ENCODE results near the gene SEPHS1. TPM values are rescaled to one million over a fixed set of nuclear protein-coding genes. Genes with fewer than 3 reads are reported as not detected.
"Not testable (repeated sequence)": the region's sequence is repeated elsewhere in the genome, so short reads cannot be mapped to it uniquely, and the experiment has no call there.

SEPHS1 gene, protein sequence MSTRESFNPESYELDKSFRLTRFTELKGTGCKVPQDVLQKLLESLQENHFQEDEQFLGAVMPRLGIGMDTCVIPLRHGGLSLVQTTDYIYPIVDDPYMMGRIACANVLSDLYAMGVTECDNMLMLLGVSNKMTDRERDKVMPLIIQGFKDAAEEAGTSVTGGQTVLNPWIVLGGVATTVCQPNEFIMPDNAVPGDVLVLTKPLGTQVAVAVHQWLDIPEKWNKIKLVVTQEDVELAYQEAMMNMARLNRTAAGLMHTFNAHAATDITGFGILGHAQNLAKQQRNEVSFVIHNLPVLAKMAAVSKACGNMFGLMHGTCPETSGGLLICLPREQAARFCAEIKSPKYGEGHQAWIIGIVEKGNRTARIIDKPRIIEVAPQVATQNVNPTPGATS
- 163 TPM for polyA plus RNA-seq (2012; ENCODE audit: insufficient read depth, insufficient read length)

DNA sequence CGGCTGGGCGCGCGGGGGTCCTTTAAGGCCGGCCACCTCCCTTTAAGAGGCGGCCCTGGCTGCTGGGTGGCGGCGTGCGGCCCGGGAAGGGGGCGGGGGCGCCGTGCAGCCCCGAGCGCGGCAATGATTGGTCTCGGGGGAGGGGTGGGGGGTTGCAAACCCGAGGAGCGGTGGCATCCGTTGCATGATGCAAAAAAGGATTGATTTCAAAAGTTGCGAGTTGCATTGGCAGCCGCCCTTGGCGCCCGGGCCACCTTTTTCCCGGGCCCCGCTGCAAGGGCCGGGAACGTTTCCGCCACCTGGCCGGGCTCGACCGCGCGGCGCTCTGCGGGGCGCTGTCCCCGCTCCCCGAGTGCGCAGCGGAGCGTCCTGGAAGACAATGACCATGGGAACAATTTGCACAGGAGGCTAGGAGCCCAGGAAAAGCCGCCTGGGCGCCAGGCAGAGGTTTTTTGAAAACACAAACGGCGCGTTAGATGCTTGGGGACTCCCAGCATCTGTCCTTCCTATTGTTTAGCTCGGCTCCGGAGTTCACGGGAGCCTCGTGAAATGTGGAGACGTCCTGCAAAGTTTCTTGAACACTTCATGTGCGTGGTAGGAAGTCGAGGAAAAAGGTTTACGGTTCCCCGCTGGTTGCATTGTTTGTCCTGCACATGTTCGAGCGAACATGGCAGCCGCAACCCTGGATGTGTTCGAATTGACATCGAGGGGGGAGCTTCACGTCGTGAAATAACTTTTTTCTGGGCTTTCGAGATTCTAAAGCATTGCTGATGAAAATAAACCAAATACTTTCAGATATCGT is at the start of gene SEPHS1:
Gene SEPHS1 (minus strand): TSS at position 78 of the 802 bp plus-strand sequence. CDS start 3,343 bp downstream, outside the sequence.
- DNase-seq (ENCODE audit: low read depth, low spot score), result peak; percentile 93
- peak within 1 kb of the TSS; percentile 80 for H3K4me3 ChIP-seq (ENCODE audit: low read length)

DNA sequence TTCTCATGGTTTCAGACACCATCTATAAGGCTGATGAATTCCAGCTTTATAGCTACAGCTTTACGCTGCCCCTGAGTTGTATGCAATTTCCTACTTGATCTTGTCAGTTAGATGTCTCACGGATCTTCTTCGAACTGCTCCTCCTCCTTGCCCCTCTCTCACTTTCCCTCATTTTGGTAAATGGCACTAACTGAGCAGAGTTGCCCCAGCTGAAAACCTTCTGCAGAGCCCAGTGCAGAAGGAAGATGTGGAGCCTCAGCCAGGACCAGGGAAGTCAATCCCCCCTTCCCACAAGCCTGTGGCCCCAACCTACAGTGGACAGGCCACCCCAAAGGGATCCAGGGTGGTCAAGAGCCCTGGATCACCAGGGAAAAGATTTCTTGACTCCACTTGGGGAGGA is 49.0 kb upstream of the SEPHS1 start:
- DNase-seq (ENCODE audit: low read depth, low spot score), result no peak
- no peak overlapping the region for H3K4me3 ChIP-seq (ENCODE audit: low read length)

DNA sequence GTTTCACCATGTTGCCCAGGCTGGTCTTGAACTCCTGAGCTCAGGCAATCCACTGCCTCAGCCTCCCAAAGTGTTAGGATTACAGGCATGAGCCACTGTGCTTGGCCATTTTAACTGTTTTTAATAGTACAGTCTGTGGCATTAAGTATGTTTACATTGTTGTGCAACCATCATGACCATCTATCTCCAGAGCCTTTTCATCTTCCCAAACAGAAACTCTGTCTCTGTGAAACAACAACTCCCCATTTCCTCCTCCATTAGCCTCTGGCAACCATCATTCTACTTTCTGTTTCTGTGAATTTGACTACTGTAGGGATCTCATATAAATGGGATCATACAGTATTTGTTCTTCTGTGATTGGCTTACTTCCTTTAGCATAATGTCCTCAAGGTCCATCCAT is 48.3 kb upstream of the SEPHS1 start:
- no peak for DNase-seq (ENCODE audit: low read depth, low spot score)
- no peak overlapping the region for H3K4me3 ChIP-seq (ENCODE audit: low read length)

DNA sequence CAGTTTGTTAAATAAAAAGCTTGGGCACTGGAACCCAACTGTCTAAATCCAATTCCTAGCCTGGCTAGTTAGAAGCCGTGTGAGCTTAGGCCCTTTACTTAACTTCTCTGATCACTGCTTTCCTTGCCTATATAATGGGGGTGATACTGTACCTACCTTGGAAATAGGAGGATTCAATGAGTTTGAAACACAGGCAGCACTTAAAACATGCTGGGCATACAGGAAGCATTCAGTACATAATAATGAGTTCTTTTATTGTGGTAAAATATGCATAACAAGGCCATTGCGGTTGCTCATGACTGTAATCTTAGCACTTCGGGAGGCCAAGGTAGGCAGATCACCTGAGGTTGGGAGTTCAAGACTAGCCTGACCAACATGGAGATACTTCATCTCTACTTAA is 47.4 kb upstream of the SEPHS1 start:
- no peak overlapping the region for H3K4me3 ChIP-seq (ENCODE audit: low read length)
- no peak for DNase-seq (ENCODE audit: low read depth, low spot score)

DNA sequence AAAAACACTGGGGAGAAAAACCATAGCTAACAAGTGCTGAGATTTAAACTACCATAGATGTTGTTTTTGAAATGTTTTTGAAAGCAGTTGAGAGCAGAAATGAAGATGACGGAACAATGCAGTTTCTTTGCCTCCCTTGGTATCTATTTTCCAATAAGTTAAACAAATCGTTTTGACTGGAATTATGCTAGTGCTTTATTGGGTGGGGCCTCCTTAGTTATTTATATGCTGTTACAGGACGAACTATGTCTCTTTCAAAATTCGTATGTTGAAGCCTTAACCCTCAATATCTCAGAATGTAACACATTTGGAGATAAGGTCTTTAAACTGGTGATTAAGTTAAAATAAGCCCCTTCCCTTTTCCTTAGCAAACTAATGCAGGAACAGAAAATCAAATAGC is 45.5 kb upstream of the SEPHS1 start:
- no peak for DNase-seq (ENCODE audit: low read depth, low spot score)
- H3K4me3 ChIP-seq (ENCODE audit: low read length), result no peak overlapping the region

DNA sequence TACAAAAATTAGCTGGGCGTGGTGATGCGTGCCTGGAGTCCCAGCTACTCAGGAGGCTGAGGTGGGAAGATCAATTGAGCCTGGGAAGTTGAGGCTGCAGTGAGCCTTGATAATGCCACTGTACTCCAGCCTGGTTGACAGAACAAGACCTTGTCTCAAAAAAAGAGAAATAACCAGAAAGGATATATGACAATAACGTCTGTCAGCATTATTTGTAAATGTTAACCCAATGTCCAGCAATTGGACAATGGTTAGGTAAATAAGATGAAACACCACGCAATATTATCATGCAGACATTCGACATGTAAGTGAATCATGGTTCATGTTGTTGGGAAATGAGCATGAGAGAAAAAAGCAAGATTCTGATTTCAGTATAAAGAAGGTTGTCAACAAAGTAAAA is 44.6 kb upstream of the SEPHS1 start:
- no peak for DNase-seq (ENCODE audit: low read depth, low spot score)
- H3K4me3 ChIP-seq (ENCODE audit: low read length), result no peak overlapping the region

DNA sequence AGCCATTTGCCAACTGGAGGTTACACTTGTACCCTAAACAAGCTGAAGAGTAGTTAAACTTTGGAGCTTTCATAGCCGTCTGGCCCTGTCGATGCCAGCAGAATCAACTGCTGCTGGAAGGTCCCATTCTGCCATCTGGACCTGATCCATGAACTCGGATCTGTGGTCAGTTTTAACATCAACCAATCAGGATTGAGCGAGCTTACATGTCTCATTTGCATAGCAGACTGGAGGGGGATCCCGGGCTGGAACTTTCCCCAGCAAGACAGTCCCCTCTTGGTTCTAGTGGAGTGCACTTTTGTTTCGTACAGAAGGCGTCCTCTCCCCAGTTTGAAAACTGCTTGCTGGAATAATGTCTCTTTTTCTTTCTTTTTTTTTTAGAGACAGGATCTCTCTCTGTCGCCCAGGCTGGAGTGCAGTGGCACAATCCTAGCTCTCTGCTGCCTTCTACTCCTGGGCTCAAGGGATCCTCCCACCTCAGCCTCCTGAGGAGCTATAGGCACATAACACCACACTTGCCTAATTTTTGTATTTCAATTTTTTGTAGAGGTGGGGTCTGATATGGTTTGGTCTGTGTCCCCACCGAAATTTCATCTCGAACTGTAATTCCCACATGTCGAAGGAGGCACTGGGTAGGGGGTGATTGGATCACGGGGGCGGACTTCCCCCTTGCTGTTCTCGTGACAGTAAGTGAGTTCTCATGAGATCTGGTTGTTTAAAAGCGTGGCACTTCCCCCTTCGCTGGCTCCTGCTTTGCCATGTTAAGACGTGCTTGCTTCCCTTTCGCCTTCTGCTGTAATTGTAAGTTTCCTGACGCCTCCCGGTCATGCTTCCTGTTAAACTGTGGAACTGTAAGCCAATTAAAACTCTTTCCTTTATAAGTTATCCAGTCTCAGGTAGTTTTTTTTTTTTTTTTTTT is 42.8 kb upstream of the SEPHS1 start:
- H3K4me3 ChIP-seq (ENCODE audit: low read length), result no peak overlapping the region
- no peak for DNase-seq (ENCODE audit: low read depth, low spot score)

DNA sequence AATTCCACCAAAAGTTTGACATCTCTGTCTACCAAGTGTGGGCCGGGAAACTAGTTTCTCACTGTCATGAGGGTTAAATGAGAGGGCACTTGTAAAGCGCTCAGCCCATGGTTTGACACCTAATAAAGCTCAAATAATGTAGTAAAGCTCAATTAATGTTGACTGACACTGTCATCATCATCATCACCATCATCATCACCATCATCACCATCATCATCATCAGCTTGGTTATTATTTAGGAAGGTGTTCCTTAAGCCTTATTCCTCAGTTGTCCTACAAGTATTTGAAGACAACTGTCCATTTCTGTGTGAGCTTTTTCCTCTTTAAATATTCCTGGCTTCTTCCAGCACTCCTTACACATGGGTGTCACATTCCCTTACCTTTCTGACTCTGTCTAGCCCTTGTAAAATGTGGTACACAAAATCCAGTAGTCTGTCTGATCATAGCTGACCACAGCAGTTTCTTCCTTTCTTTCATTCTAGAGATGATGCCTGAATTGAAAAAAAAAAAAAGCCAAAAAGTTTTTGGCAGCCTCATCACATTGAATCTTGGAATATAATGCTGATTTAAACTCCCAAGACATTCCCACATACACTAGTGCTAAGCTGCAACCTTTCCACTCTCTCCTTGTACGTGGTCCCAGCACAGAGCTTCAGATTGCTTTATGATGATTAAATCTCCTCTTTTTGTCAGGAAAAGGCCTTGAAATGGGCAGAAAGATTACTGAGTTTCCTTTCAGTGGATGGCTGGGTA is 40.6 kb upstream of the SEPHS1 start:
- no peak for DNase-seq (ENCODE audit: low read depth, low spot score)
- no peak overlapping the region for H3K4me3 ChIP-seq (ENCODE audit: low read length)

DNA sequence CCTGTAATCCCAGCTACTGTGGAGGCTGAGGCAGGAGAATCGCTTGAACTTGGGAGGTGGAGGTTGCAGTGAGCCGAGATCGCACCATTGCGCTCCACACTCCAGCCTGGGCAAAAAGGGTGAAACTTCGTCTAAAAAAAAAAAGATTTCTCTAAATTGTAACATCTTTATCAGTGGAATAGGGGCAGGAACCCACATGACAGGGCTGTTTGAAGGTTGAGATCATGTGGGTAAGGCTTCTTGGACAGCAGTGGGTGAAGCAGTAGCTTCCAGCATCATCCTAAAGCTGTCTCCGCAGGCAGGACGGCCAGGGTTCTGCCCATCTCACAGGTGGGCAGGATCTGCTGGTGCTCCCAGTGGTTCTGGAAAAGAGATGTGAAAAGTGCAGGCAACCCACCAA is 37.9 kb upstream of the SEPHS1 start:
- DNase-seq (ENCODE audit: low read depth, low spot score), result no peak
- no peak overlapping the region for H3K4me3 ChIP-seq (ENCODE audit: low read length)

DNA sequence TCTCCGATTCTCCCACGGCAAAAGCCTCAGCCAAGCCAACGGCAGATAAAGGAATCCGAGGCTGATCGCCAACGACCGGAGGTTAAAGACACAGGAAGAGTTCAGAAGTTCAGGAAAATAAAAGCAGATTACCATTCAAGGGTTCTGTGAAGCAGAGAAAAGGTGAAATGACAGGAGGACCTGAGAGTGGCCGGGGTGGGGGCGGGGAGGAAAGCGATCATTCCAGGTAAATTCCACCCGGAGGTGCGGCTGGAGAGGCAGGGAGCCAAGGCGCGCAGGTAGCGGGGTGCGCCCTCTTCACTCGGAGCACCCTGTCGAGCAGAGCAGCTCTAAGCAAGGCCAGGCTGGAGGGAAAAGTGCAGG is 35.3 kb upstream of the SEPHS1 start:
- no peak overlapping the region for H3K4me3 ChIP-seq (ENCODE audit: low read length)
- DNase-seq (ENCODE audit: low read depth, low spot score), result no peak

DNA sequence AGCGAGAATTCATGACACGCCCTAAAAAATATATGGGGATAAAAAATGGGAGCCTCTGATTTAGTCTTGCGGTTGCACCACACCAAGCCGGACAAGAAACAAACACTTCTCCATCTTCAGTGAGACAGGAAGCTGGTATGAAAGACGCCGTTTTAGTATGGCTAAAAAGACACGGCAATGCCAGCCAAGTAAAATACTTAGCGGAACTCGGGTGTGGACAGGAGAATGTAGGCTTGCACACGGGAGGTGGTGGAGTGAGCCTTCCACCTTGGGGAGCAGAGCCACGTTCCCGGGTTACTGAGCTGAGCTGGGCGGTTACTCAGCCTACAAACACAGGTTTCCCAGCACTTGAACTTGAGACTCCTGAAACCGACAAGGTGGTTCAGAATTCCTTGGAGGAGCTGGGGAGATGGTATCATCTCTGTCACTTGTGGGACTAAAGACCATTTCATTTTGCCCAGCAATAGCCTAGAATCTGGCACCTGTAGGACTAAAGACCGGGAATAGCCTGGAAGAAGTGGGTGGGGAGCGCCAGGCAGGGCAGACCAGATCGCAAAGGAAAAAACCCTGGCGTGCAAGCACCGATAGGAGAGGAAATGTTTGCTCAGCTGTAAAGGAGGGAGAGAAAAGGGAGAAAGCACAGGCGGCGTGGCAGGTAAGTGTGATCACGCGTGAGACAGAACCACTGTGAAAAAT is 34.8 kb upstream of the SEPHS1 start:
- H3K4me3 ChIP-seq (ENCODE audit: low read length), result no peak overlapping the region

DNA sequence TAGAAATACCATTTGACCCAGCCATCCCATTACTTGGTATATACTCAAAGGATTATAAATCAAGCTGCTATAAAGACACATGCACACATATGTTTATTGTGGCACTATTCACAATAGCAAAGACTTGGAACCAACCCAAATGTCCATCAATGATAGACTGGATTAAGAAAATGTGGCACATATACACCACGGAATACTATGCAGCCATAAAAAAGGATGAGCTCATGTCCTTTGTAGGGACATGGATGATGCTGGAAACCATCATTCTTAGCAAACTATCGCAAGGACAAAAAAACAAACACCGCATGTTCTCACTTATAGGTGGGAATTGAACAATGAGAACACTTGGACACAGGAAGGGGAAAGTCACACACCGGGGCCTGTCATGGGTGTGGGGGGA is 31.0 kb upstream of the SEPHS1 start:
- not testable (repeated sequence) for H3K4me3 ChIP-seq (ENCODE audit: low read length)

More for the DNA sequence above, 34.8 kb upstream of the SEPHS1 start:
- no peak for DNase-seq (ENCODE audit: low read depth, low spot score)

DNA sequence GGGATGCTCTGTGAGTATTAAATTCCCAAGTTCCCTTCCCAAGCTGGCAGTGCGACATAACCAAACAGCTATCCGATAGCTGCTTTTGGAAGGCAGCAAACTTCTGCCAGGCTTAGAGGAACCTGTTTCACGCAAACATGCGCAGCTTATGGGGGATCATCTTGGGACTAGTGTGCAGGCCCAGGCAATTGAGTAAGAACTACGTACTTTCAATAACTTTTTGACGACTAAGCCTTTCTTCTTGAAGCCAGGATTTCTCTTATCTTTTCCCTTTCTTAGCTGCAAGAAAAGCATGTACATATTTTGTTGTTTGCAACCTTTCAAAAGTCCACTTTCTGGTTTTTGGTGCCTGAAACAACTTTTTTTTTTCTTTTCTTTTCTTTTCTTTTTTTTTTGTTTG is 28.7 kb upstream of the SEPHS1 start:
- no peak overlapping the region for H3K4me3 ChIP-seq (ENCODE audit: low read length)
- no peak for DNase-seq (ENCODE audit: low read depth, low spot score)

More for the DNA sequence above, 31.0 kb upstream of the SEPHS1 start:
- not testable (repeated sequence) for DNase-seq (ENCODE audit: low read depth, low spot score)

DNA sequence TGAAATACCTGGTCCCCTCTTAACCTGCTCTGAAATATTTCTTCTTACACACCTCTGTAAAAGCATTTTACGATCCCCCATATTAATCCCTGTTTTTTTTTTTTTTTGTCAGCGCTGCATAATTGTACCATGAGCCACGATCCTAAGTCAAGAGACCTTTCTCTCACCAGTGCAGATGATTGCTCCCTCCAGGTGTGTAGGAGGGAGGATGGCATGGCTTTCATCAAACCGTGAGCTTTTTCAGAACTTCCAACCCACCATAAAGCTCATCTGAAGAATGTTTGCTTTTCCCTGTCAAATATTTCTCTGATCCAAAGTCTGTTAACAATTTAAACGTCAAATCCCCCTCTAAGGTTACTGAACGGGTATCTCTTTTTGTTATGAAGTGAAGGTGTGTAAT is 28.2 kb upstream of the SEPHS1 start:
- DNase-seq (ENCODE audit: low read depth, low spot score), result no peak

DNA sequence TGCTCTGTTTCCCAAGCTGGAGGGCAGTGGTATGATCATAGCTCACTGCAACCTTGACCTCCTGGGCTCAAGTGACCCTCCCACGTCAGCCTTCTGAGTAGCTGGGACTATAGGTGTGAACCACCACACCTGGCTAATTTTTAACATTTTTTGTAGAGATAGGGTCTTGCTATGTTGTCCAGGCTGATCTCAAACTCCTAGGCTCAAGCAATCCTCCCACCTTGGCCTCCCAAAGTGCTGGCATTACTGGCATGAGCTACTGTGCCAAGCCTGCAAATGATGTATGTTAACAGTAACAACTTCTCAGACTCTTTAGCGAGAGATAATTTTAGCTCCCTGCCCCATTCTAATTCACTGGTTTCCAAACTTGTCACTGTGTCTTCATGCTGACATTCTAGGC is 27.7 kb upstream of the SEPHS1 start:
- DNase-seq (ENCODE audit: low read depth, low spot score), result no peak
- H3K4me3 ChIP-seq (ENCODE audit: low read length), result no peak overlapping the region

More for the DNA sequence above, 28.2 kb upstream of the SEPHS1 start:
- H3K4me3 ChIP-seq (ENCODE audit: low read length), result no peak overlapping the region

DNA sequence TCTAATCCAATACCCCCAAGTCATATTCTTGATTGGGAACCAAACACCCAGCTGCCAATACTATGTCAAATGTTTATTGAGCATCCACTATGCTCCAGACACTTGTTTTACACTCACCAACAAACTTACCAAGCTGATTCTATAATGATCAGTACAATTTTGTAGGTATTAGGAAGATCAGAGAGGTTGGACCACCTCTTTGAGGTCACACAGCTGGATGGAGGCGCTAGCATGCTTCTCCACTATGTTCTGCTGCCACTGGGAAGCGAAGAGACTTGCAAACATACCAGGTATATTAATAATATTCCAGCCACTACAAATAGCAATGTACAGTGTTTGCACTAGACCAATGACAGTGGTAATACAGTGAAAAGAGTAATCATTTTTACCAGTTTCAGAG is 25.6 kb upstream of the SEPHS1 start:
- no peak for DNase-seq (ENCODE audit: low read depth, low spot score)

DNA sequence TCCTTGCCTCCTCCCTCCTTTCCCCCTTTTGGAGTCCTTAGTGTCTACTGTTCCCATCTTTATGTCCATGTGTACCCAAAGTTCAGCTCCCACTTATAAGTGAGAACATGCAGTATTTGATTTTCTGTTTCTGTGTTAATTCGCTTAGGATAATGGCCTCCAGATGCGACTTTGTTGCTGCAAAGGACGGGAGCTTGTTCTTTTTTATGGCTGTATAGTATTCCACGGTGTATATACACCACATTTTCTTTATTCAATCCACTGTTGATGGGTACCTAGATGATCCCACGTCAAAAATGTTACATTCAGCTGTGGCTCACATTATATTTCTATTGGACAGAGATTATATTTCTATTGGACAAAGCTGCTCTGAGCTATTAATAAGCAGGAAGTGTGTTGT is 24.4 kb upstream of the SEPHS1 start:
- no peak overlapping the region for H3K4me3 ChIP-seq (ENCODE audit: low read length)
- DNase-seq (ENCODE audit: low read depth, low spot score), result no peak

More for the DNA sequence above, 25.6 kb upstream of the SEPHS1 start:
- no peak overlapping the region for H3K4me3 ChIP-seq (ENCODE audit: low read length)

DNA sequence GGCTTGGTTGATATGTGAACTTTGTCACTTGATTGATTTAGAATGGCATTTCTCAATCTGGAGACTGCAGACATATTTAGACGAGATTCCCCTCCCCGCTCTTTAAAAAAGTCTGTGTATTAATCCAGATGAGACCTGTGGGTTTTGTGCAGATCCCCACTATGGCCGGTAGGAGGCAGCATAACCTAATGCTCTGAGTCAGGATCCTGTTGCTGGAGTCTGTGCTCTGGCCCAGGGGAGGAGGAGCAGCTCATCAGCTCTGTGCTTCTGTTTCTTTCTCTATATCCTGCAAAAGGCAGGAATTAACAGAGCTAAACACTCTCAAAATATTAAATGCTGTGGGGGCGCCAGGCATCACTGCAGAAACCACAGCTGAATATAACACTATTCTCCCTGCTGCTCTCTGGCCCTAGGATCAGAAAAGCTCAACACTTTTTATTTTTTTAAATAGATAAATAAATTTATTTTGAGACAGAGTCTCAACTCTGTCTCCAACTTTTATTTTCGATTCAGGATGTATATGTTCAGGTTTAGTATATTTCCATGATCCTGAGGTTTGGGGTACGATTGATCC is 23.9 kb upstream of the SEPHS1 start:
- H3K4me3 ChIP-seq (ENCODE audit: low read length), result no peak overlapping the region
- DNase-seq (ENCODE audit: low read depth, low spot score), result peak; percentile 78

Data from Jurkat, Clone E6-1 (cell line).